ENCODE results near the gene LETM1. TPM values are rescaled to one million over a fixed set of nuclear protein-coding genes. Genes with fewer than 3 reads are reported as not detected.
A peak's percentile ranks its signal among the peaks of the same experiment; 100 is the strongest.

LETM1 gene
- total RNA-seq, 2 experiments from 2014 or later = 56.6 to 58.9 TPM

DNA sequence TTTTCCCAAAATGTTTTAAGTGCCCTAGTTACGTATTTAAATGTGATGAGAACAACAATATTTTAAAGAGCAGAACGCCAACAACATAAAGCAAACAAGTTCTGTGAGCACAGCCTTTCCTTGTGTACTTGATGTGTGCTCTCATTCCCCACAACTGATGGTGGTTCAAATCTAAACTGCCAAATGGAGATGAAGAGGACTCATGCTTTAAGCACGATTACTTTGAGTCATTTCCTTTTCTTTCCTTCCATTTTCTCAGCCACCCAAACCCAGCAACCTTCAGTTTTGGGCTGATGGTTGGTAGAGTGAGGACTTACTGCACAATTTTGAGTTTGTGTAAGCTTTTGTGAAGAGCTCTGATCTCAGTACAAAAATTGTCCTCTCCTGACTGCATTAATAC, 16.9 kb upstream of the LETM1 start:
- Mint-ChIP-seq H3K4me3 (peak overlapping the region; percentile 90), H3K4me1 (ENCODE audit: low read depth) (peaks cover 56% of the 10 kb centered on the region), H3K36me3 (ENCODE audit: low read depth) (peaks cover 39% of the 10 kb centered on the region), H3K9me3 (ENCODE audit: insufficient read depth) (no peaks in the 10 kb centered on the region), H3K27me3 (ENCODE audit: low read depth) (no peaks in the 10 kb centered on the region), H3K27ac (peak overlapping the region; percentile 99)
- ATAC-seq (no peak), DNase-seq (peak; percentile 55)
- ChIA-PET CTCF (interaction anchor here (1.5 to 2.9 kb wide), 2 partner anchors 27 to 180 kb away, joined by 4 to 24 read pairs; no protein-coding TSS in a partner anchor), POLR2A (interaction anchor here (0.6 to 2.0 kb wide), 14 partner anchors 9 to 161 kb away, joined by 3 to 8 read pairs (median 4); partner anchors contain the start of genes LETM1 and SLBP)

DNA sequence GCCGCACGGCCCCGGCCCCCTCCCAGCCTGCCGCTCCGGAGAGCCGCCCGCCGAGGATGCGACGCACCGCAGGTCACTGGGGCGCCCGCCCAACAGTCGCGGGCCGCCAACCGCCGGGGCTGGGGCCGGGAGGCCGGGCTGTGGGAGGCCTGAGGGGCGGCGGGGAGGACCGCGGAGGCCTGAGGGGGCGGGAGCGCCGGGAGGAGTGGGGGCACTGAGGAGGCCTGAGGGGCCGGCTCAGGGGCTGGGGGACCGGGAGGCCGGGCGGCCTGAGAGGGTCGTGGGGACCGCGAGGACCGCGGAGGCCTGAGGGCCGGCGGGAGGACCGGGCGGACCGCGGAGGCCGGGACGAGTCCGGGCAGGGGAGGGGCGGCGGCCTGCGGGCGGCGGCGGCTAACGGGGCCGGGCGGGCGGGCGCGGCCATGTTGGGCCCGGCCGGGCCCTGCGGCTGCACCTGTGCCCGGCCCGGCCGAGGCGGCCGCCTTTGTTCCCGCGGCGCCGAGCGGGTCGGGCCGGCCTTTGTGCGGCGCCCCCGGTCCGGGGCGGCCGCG, 15.6 kb upstream of the LETM1 start:
- CTCF ChIA-PET = no interaction called here
- peak overlapping the region; percentile 43 for H3K4me3 Mint-ChIP-seq

DNA sequence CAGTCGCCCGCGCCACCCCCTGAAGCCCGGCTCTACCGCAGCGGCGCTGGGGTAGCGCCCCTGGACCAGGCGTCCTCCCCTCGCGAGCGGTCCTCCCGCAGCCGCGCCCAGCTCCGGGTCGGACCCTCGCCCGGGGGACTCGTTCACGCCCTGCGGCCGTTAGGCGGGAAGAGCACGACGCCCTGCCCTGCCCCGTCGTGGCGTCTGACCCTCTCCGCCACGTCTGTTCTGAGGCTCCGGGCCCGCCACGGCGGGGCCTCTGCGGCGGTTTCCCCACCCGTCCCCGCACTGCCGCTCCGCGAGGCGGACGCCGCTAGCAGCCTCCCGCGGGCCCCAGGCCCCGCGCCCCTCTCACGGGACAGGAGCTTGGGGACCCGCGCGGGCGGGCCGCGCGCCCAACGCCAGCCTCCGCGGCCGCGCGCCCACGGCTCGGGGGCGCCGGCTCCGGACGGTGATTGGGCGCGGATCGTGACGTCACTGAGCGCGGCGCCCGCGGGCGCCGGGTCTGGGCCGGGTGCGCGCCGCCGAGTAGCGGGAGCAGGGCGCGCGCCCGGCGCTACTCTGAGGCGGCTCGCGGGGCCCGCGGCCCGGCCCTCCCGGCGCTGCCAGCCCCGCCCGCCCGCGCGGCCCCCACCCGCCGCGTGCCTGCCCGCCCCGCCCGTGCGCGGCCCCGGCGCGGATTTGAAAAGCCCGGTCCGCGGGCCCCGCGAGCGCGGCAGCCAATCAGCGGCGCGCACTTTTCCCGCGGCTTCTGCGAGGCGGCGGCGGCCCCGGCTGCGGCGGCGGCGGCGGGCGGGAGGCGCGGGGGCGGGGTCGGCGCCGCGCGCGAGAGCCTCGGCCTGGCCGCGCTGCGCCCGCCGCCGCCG, 14.9 kb upstream of the LETM1 start, which contains the start of gene NSD2:
Gene NSD2 (plus strand): TSS at position 816 of the 866 bp plus-strand sequence. CDS start 29,262 bp downstream, outside the sequence.
- ChIA-PET CTCF (interaction anchor here (1.1 to 1.6 kb wide), 4 partner anchors 9 to 28 kb away, joined by 3 to 6 read pairs (median 5); no protein-coding TSS in a partner anchor), POLR2A (interaction anchor here (0.6 to 1.9 kb wide), 15 partner anchors 10 to 598 kb away, joined by 3 to 33 read pairs (median 3); partner anchors contain the start of genes LETM1, NELFA, RNF4 and SLBP)
- Mint-ChIP-seq H3K27me3 (ENCODE audit: low read depth) (no peaks in the 10 kb centered on the region), H3K4me3 (peak within 1 kb of the TSS; percentile 90), H3K4me1 (ENCODE audit: low read depth) (peaks cover 39% of the 10 kb centered on the region), H3K9me3 (ENCODE audit: insufficient read depth) (no peaks in the 10 kb centered on the region), H3K36me3 (ENCODE audit: low read depth) (peaks cover 29% of the 10 kb centered on the region), H3K27ac (peak within 1 kb of the TSS; percentile 99)
- DNase-seq (peak; percentile 91), ATAC-seq (peak; percentile 65)

More for the DNA sequence above, 15.6 kb upstream of the LETM1 start:
- DNase-seq (peak; percentile 42), ATAC-seq (peak; percentile 7)
- H3K27me3 Mint-ChIP-seq (ENCODE audit: low read depth) = no peaks in the 10 kb centered on the region
- H3K27ac Mint-ChIP-seq = no peak overlapping the region
- H3K36me3 Mint-ChIP-seq (ENCODE audit: low read depth) = peaks cover 30% of the 10 kb centered on the region
- no peaks in the 10 kb centered on the region for H3K9me3 Mint-ChIP-seq (ENCODE audit: insufficient read depth)
- peaks cover 45% of the 10 kb centered on the region for H3K4me1 Mint-ChIP-seq (ENCODE audit: low read depth)
- POLR2A ChIA-PET = no interaction called here

DNA sequence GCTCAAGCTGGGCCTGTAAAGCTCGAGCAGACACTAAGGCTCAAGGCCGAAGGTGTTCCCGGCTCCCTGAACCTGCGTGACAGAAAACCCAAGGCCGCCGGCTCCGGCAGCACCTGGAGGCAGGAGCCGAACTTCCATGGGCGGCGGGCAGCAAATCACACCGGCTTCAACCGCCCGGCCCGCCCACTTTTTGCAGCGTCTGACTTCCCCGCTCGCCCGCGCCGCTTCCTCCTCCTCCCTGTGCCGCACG, 14.3 kb upstream of the LETM1 start:
- H3K27me3 Mint-ChIP-seq (ENCODE audit: low read depth) = no peaks in the 10 kb centered on the region
- H3K4me3 Mint-ChIP-seq = peak overlapping the region; percentile 79
- POLR2A ChIA-PET = interaction anchor here (0.9 to 1.9 kb wide), 13 partner anchors 10 to 599 kb away, joined by 3 to 33 read pairs (median 3); partner anchors contain the start of genes LETM1, NELFA, RNF4 and TACC3
- CTCF ChIA-PET = interaction anchor here (1.1 to 1.6 kb wide), 4 partner anchors 9 to 28 kb away, joined by 3 to 6 read pairs (median 5); no protein-coding TSS in a partner anchor
- H3K4me1 Mint-ChIP-seq (ENCODE audit: low read depth) = peaks cover 38% of the 10 kb centered on the region
- ATAC-seq = peak; percentile 68
- peaks cover 29% of the 10 kb centered on the region for H3K36me3 Mint-ChIP-seq (ENCODE audit: low read depth)
- H3K9me3 Mint-ChIP-seq (ENCODE audit: insufficient read depth) = no peaks in the 10 kb centered on the region
- peak overlapping the region; percentile 88 for H3K27ac Mint-ChIP-seq
- DNase-seq = peak; percentile 92

DNA sequence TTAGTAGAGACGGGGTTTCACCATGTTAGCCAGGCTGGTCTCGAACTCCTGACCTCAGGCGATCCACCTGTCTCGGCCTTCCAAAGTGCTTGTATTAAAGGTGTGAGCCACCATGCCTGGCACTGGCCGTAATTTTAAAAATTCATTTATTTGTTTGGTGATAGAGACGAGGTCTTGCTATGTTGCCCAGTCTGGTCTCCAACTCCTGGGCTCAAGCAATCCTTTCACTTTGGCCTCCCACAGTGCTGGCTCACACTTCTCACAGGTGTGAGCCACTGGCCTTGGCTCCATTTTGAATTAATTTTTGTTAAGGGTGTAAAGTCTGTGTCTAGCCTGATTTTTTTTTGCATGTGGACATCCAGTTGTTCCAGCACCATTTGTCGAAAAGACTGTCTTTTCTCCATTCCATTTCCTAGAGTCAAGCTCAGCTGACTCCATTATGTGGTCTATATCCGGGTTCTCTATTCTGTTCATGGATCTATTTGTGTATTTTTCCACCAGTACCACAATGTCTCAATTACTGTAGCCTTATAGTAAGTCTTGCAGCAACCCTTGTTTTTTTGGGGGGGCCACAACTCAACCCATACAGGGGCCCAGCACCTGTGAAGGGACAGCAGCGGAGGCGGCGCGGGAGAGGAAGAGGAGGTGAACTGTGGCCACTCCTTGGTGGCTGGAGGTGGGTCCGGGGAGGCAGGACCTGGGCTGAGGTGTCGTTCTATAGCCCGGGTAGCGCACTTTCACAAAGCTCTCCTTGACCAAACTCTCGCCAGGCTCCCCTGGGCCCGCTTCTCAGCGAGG, 13.8 kb upstream of the LETM1 start:
- ChIA-PET POLR2A (interaction anchor here (0.9 to 1.9 kb wide), 11 partner anchors 9 to 599 kb away, joined by 3 to 33 read pairs (median 3); partner anchors contain the start of genes LETM1, NELFA and RNF4), CTCF (interaction anchor here (1.1 to 1.6 kb wide), 4 partner anchors 8 to 29 kb away, joined by 3 to 6 read pairs (median 5); no protein-coding TSS in a partner anchor)
- peak; percentile 10 for ATAC-seq
- peaks cover 26% of the 10 kb centered on the region for H3K36me3 Mint-ChIP-seq (ENCODE audit: low read depth)
- DNase-seq = no peak
- H3K27me3 Mint-ChIP-seq (ENCODE audit: low read depth) = no peaks in the 10 kb centered on the region
- H3K27ac Mint-ChIP-seq = peak overlapping the region; percentile 88
- H3K4me3 Mint-ChIP-seq = peak overlapping the region; percentile 79
- H3K4me1 Mint-ChIP-seq (ENCODE audit: low read depth) = peaks cover 33% of the 10 kb centered on the region
- H3K9me3 Mint-ChIP-seq (ENCODE audit: insufficient read depth) = no peaks in the 10 kb centered on the region

DNA sequence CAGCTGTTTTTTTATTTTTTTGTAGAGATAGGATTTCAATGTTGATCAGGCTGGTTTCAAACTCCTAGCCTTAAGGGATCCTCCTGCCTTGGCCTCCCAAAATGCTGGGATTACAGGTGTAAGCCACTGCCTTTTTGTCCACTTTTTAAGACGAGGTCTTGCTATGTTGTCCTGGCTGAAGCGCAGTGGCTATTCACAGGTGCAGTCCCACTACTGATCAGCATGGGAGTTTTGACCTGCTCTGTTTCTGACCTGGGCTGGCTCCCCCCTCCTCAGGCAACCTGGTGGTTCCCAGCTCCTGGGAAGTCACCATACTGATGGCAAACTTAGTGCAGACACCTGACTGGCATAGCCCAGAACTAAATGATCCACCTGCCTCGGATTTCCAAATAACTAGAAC, 13.0 kb upstream of the LETM1 start:
- POLR2A ChIA-PET = no interaction called here
- DNase-seq (no peak), ATAC-seq (no peak)
- Mint-ChIP-seq H3K4me1 (ENCODE audit: low read depth) (peaks cover 29% of the 10 kb centered on the region), H3K4me3 (no peak overlapping the region), H3K9me3 (ENCODE audit: insufficient read depth) (no peaks in the 10 kb centered on the region), H3K36me3 (ENCODE audit: low read depth) (peaks cover 18% of the 10 kb centered on the region), H3K27ac (no peak overlapping the region), H3K27me3 (ENCODE audit: low read depth) (no peaks in the 10 kb centered on the region)
- CTCF ChIA-PET = interaction anchor here (1.4 kb wide), 1 partner anchor 31 kb away, joined by 5 read pairs; no protein-coding TSS in a partner anchor

DNA sequence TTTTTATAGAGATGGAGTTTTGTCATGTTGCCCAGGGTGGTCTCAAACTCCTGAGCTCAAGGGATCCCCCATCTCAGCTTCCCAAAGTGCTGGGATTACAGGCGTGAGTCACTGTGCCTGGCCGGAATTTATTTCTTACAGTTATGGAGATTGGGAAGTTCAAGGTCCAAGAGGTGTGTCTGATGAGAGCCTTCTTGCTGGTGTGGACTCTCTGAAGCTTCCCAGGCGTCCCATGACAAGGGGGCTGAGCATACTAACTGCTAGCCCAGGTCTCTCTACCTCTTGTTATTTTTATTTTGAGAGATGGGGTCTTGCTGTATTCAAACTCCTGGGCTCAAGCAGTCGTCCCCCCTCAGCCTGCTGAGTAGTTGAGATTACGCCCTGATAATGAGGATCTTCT, 12.3 kb upstream of the LETM1 start:
- H3K36me3 Mint-ChIP-seq (ENCODE audit: low read depth) = peaks cover 15% of the 10 kb centered on the region
- DNase-seq (no peak), ATAC-seq (no peak)
- H3K9me3 Mint-ChIP-seq (ENCODE audit: insufficient read depth) = no peaks in the 10 kb centered on the region
- H3K4me3 Mint-ChIP-seq = no peak overlapping the region
- H3K4me1 Mint-ChIP-seq (ENCODE audit: low read depth) = peaks cover 29% of the 10 kb centered on the region
- H3K27ac Mint-ChIP-seq = no peak overlapping the region
- no peaks in the 10 kb centered on the region for H3K27me3 Mint-ChIP-seq (ENCODE audit: low read depth)
- POLR2A ChIA-PET = no interaction called here
- CTCF ChIA-PET = interaction anchor here (1.4 kb wide), 1 partner anchor 32 kb away, joined by 5 read pairs; no protein-coding TSS in a partner anchor

DNA sequence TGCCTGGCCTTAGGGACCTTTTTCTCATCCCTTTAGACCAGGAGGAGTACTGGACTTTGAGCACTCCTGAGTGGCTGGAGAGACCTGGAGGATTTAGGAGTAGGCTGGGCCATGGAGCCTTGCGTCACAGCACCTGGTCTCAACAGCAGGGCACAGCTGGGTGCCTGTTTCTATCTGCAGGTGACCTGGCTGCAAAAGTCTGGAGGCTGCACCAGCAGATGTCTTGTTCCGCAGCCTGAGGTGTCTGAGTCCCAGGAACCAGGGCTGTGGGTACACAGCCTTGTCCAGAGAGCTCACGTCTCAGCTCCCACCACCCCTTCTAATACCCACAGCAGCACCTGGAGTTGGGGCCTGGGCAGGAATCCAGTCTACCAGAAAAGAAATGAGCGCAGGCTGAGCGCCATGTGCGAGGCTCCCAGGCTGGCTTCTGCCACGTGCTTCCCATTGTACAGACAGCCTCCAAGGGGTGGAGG, 10.3 kb upstream of the LETM1 start:
- Mint-ChIP-seq H3K9me3 (ENCODE audit: insufficient read depth) (no peaks in the 10 kb centered on the region), H3K4me1 (ENCODE audit: low read depth) (peaks cover 39% of the 10 kb centered on the region), H3K27ac (no peak overlapping the region), H3K4me3 (no peak overlapping the region), H3K36me3 (ENCODE audit: low read depth) (peaks cover 7% of the 10 kb centered on the region), H3K27me3 (ENCODE audit: low read depth) (no peaks in the 10 kb centered on the region)
- no peak for ATAC-seq
- ChIA-PET CTCF (no interaction called here), POLR2A (no interaction called here)
- no peak for DNase-seq

DNA sequence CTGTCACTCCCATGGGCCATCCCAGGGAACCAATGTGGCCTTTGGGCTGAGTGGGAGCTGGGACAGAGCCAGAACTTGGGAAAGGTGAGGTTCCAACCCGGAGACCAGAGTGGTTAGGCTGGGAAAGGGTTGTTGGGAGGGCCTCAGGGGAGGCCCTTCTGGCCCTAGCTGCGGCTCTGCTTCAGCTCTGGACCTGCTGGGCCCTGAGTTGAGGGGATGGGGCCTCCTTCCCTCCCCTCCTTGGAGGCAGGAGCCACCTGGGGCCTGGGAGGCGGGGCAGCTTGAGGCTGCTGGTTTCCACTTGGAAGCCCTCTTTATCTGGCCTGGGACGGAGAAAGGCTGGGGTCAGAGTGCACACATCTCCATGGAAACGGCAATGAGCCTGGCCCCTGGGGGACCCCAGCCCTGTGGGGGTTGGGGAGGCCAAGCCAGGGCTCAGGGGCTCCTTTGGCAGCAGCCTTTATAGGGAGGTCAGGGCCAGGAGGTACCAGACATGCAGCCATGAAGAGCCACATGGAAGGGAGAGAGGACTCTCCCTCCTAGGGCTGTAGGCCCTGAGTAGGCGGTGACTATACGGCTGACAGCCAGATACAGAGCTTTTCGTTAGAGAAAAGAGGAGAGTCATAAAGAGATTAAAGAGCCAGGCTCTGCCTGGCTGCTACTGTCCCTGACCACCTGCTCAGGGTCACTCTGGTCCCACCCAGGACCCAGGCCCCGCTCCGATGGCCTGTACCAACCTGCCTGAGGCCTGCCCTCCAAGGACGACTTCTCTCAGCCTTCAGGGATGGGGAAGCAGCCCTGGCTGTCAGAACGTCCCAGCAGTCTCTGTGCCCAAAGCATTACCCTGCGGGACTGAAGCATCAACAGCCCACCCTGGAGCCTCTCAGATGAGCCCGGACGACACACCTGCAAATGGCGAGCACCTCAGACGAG, 8.4 kb upstream of the LETM1 start:
- ChIA-PET CTCF (interaction anchor here (1.2 kb wide), 1 partner anchor 38 kb away, joined by 4 read pairs; no protein-coding TSS in a partner anchor), POLR2A (interaction anchor here (2.5 kb wide), 1 partner anchor 9 kb away, joined by 8 read pairs; no protein-coding TSS in a partner anchor)
- H3K27me3 Mint-ChIP-seq (ENCODE audit: low read depth) = no peaks in the 10 kb centered on the region
- H3K4me1 Mint-ChIP-seq (ENCODE audit: low read depth) = peaks cover 37% of the 10 kb centered on the region
- H3K27ac Mint-ChIP-seq = peak overlapping the region; percentile 63
- ATAC-seq (no peak), DNase-seq (no peak)
- peaks cover 7% of the 10 kb centered on the region for H3K36me3 Mint-ChIP-seq (ENCODE audit: low read depth)
- H3K9me3 Mint-ChIP-seq (ENCODE audit: insufficient read depth) = no peaks in the 10 kb centered on the region
- H3K4me3 Mint-ChIP-seq = no peak overlapping the region

DNA sequence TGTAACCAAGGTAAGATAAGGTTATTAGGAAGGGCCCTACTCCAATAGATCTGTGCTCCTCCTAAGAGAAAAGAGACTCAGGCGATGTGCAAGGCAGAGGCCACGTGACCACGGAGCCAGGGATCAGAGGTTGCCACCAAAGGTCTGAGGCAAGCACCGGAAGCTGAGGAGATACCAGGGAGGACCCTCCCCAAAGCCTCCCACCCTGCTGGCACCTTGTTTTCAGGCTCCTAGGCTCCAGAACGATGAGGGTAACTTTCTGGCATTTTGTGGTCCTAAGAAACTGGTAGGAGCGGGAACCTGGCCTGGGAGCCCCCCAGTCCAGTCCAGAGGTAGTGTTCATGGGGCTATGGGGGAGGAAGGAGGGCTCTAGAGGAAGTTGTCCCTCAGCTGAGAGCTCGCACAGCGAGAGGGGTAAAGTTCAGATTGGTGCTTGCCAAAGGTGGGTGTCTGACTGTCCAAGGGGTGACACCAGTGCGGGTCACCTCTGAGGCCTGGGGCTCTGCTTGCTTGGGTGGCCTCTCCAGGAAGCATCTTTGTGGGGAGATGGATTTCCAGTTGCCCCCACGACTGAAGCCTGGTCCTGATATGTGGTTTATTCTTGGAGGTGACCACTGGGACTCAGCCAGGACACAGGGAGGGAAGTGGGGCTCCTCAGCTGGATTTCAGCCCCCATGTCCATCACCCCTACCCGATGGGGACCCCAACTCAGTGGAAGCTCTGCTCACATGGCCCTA, 7.5 kb upstream of the LETM1 start:
- Mint-ChIP-seq H3K27ac (peak overlapping the region; percentile 85), H3K4me1 (ENCODE audit: low read depth) (peaks cover 36% of the 10 kb centered on the region), H3K36me3 (ENCODE audit: low read depth) (peaks cover 7% of the 10 kb centered on the region), H3K27me3 (ENCODE audit: low read depth) (no peaks in the 10 kb centered on the region), H3K4me3 (peak overlapping the region; percentile 74), H3K9me3 (ENCODE audit: insufficient read depth) (no peaks in the 10 kb centered on the region)
- DNase-seq = peak; percentile 35
- POLR2A ChIA-PET = interaction anchor here (0.8 to 2.5 kb wide), 2 partner anchors 9 to 10 kb away, joined by 3 to 8 read pairs; no protein-coding TSS in a partner anchor
- ATAC-seq = peak; percentile 16
- CTCF ChIA-PET = interaction anchor here (0.8 to 1.2 kb wide), 2 partner anchors 36 to 38 kb away, joined by 3 to 4 read pairs; no protein-coding TSS in a partner anchor

Data from activated CD8-positive, alpha-beta T cell treated with anti-CD3 and anti-CD28 coated beads, Interleukin-2, amount 10 ng/mL, durations not matched to agents 7 days and 5 days (primary cell).